NOMO-1 treated with dmso at 0.1 percent for 144 hours (cell line): ENCODE results near the gene STK11.
"Not testable (repeated sequence)": the region's sequence is repeated elsewhere in the genome, so short reads cannot be mapped to it uniquely, and the experiment has no call there.

Experiments
- DNase-seq: peaks from one replicate; lab custom pipeline; 2025; ENCODE audit not compliant: unreplicated experiment; lab: John Stamatoyannopoulos, UW

STK11 gene

DNA sequence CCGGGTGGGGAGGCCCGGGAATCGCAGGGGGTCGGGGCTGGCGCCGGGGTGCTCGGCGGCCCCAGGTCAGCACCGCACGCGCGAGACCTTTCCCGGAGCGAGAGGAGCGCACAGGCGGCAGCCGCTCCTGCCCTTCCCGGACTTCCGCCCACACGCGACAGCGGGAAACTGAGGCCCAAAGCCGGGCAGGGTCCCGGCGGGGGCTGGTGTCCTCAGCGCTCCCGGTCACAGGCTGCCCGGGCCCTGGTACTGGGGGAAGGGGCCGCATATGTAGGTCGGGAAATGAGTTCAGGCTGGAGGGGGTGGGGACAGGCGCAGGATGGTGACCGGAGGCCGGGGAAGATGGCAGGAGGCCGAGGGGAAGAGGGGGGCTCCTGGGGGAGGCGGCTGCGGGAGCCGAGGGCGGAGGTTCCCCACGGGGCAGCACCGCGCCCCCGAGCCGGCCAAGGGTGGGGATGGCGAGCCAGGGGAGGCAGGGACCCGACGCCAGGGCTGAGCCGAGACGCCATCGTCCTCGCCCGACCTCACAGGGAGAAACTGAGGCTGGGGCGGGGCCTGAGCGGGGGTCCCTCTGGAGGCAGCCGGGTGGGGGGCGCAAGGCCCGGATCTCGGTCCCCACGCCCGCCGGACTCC, 31.6 kb downstream of the STK11 start:
- no peak for DNase-seq

DNA sequence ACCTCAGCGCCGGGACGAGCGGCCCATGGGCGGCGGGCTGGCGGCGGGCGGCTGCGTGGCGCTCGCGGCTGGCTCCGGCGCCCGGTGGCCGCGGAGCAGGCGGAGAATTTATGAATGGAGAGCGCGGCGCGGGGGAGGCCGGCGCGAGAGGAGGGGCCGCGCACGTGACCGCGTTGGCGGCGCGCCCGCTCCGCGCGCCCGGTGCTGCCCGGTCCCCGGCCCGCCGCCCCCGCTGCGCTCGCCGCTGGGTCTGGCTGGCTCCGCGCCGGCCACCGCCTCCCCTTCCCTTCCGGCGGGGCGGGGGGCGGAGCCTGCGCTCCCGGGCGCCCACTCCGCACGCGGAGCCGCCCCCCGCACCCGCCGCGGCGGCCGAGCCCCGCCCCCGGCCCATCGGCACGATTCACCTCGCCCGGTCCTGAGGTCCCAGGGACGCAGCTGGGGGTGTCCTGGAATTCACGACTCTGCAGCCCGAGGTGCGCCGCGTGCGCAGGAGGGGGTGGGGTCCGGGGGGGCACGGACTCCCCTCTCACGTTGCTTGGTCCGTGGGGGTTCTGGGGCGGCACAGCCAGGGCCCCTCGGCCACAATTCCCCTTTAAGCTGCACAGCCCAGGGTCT, 32.3 kb downstream of the STK11 start, which contains the start of gene CBARP:
Gene CBARP (minus strand): TSS at position 252 of the 615 bp plus-strand sequence. CDS start 1,905 bp downstream, outside the sequence.
- DNase-seq = no peak

DNA sequence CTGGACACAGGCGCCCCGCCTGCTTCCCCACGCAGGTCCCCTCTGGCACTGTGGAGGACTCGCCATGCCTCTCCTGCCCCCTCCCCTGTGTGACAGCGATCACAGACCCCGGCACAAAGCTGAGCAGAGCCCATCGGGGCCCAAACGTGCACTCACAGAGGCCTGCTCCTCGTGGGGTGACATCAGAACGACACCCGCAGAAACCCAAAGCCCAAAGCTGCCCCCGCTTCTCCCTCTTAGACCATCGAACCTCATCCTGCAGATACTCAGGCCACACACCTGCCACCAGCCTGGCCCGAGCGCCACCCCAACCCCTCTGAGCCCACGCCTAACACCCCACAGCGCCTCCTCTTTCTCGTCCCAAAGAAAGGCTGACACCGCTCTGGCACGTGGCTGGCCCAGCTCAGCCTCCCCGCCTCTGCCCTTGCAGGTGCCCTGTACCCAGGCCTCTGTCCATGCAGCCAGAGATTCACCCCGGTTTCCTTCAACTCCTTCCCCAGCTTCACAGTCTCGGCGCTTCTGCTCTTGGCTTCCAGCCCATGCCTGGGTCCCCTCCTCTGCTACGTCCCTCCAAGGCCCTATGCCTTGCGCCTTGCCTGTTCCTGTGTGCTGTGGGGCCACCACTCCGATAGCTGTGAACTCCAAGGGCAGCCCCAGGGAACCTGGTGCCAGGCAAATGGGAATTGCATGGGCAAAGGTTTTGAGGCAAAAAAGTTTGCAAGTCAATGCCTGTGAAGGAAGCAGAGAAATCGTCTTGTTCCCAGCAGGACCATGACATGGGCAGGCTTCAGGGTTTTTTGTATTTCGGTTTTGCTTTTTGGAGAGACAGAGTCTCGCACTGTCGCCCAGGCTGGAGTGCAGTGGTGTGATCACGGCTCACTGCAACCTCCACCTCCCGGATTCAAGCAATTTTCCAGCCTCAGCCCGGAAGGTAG, 33.1 kb downstream of the STK11 start:
- no peak for DNase-seq

DNA sequence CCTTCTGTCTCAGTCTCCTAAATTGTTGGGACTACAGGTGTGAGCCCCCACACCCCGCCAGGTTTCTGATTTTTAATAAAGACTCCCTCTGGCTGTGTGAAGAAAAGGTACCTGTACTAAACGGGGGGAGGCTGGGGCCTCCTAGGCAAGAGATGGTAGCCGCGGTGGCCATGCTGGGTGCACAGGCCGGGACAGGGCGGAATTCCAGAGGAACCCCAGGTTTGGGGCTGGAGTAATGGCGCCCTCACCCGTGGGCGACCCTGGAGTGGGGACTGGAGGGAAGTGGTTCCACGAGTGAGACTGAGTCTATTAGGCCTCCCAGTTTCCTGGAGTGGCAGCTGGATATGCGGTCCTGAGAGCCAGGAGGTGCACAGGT, 33.8 kb downstream of the STK11 start:
- DNase-seq = no peak

DNA sequence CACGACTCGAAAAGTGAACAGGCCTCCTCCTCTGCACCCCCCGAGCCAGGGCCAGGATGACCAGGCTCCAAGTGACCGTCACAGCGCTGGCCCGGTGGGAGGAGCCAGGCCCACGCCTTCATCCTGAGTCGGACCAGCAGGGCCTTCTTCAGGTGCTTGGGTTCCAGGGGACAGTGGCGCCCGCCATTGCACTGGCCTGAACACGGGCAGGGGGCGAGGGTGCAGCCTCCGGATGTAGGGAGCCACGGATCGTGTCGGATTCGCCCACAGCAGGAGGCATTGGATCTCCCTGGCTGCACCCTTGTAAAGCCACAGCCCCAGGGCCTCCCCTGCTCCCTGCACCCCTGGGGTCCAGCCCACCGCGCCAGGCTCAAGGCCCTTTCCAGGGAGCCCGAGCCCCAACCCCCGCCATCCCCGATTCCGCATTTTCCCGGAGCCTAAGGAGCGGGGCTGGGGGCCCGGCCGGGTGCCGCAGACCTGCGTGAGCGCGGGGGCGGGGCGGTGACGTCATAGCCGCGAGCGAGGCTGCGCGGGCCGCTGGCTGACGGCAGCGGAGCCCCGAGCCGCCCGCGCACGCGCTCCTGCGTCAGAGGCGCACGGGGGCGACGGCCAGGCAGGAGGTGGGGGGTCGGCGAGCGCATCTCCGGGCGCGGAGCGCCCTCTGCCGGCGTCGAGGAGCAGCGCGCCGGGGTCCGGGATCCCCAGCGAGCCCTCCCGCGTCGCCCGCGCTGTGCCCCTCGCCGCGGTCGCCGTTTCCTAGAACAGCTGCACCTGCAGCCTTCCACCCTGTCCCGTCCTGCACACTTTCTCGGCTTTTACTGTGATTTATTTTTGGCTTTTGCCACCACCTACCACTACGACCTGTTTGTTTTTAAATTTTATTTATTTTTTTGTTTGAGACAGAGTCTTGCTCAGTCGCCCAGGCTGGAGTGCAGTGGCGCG, 34.5 kb downstream of the STK11 start:
- peak; percentile 69 for DNase-seq

DNA sequence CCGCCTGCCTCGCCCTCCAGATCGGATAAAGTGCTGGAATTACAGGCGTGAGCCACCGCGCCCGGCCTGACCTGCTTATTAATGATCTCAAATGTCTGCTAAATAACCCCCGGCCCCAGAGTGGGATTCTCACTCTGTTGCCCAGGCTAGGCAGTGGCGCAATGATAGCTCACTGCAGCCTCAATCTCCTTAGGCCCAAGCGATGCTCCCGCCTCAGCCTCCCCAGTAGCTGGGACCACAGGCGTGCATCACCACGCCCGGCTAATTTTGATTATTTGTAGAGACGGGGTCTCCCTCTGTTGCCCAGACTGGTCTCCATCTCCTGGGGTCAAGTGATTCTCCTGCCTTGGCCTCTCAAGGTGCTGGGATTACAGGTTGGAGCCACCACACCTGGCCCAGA, 35.3 kb downstream of the STK11 start:
- no peak for DNase-seq

DNA sequence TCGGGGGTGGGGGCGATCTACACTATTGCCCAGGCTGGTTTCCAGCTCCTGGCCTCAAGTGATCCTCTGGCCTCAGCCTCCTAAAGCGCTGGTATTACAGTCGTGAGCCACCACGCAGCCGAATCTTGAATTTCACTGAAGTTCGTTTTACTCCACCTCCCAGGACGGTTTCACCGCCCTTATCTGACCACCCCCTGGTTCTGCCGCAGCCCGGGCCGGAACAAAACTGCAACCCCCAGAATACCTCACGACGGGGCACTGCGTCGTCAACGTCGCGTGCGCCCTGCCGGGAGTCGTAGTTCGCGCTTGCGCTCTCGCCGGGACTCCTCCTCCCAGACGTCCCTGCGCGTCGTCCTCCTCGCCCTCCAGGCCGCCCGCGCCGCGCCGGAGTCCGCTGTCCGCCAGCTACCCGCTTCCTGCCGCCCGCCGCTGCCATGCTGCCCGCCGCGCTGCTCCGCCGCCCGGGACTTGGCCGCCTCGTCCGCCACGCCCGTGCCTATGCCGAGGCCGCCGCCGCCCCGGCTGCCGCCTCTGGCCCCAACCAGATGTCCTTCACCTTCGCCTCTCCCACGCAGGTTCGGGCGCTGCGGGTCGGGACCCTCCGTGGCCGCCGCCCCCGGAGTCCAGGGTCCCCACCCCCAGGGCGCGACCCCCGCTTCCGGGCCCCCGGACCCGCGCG, 36.0 kb downstream of the STK11 start, which contains the start of gene ATP5F1D:
Gene ATP5F1D (plus strand): TSS at position 335 of the 679 bp plus-strand sequence. CDS start 100 bp downstream, at position 435.
- DNase-seq = peak; percentile 91

DNA sequence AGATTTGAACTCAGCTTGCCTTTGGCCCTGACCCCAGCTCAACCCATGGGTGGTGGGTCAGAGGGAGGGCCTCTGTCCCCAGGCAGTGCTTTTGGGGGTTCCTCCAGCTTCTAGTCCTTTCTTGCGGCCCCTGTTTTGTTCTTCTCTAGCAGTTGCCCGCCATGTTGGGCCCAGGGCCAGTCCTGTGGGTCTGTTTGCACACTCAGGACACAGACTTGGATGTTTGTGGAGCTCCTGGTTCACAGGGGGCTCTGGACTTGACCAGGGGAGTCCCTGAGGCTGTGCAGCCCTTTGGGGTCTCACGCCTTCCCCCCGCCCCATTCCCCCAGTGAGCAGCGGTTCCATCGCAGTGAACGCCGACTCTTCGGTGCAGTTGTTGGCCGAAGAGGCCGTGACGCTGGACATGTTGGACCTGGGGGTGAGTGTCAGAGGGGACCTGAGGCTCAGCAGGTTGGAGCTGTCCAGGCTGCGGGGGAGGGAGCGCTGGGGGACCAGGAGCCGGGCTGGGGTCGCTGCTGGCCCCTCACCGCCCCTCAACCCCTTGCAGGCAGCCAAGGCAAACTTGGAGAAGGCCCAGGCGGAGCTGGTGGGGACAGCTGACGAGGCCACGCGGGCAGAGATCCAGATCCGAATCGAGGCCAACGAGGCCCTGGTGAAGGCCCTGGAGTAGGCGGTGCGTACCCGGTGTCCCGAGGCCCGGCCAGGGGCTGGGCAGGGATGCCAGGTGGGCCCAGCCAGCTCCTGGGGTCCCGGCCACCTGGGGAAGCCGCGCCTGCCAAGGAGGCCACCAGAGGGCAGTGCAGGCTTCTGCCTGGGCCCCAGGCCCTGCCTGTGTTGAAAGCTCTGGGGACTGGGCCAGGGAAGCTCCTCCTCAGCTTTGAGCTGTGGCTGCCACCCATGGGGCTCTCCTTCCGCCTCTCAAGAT, 38.5 kb downstream of the STK11 start:
- DNase-seq = peak; percentile 78

DNA sequence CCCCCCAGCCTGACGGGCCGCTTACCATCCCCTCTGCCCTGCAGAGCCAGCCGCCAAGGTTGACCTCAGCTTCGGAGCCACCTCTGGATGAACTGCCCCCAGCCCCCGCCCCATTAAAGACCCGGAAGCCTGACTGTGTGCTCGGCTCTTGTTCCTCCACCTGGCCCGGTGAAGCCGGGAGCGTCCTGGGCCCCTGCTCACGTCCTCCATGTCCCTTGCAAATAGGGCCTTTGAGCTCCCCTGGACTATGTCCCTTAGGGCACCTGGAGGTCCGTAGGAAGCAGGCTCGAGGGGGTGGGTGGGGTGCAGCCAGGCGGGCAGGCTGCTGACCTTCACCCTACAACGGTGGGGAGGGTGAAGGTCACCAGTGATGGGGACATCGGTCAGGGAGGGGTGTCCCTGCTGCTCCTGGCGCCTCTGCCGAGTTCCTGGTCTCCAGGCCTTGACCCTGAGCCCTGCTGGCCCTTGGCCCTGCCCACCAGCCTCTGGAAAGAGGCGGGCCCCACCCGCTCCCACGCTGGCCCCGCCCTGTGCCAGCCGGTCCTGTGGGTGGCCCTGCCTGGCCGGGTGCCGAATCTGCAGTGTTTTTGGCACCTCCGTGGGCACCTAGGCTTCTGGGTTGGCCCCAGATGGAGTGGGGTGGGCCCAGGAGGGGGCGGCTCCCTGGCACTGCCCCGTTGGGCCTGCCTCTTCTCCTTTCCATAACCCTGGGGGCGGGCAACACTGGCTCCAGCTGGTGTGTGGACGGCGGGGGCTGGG, 39.3 kb downstream of the STK11 start:
- DNase-seq = no peak

DNA sequence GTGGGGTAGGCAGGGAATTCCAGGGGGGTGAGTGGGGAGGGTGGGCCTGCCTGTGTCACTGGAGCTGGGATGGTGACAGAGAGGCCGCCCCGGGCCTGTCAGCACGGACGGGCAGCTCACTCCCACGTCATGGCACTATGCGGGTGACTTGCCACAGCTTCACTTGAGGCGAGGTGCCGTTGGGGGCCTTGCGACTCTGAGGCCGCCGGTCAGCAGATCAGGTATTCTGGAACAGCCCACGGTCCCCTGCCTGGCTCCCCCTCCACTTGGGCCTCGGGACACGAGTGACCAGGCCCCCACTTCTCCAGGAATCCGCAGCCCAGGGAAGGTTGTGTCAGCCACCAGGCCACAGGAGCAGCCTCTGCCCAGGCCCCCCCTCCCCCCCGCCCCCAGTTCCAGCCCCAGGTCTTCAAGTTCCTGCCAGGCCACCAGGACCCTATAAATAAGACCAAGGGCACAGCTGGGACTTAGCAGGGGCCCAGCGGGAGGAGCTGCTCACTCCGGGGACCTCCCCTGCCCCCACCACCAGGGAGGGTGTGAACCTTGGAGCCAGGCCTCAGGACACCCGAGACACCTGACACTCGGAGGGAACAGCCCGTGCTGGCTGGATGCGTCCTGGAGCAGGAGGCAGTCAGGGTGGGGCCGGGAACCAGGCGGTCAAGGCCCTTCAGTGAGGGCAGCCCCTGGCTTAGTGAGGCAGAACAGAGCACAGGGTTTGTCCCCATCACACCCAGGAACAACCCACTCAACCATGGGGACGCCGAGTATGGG, 40.1 kb downstream of the STK11 start:
- no peak for DNase-seq

DNA sequence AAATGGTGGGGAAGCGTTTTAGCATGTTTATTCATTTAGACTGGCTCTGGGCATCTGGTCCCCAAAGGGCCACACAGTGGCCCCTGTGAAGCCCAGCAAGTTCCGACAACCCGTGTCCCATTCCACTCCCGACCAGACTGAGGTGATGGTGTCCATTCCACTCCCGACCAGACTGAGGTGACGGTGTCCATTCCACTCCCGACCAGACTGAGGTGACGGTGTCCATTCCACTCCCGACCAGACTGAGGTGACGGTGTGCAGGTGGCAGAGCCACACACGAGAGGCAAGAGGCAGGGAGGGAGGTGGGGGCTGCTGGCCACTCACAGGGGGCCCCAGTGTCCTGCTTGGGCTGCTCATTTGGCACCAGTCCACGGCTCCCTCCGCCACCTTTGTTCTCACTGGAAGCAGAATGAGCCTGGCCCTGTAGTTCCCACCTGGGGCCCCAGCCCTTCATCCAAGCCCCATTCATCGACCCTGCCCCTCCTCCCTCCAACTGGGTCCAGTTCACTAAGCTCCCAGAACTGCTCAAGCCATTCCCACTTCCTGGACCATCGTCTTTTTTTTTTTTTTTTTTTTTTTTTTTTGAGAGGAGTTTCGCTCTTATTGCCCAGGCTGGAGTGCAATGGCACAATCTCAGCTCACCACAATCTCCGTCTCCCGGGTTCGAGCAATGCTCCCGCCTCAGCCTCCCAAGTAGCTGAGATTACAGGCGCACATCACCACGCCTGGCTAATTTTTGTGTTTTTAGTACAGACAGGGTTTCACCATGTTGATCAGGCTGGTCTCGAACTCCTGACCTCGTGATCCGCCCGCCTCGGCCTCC, 40.9 kb downstream of the STK11 start:
- DNase-seq = not testable (repeated sequence)

DNA sequence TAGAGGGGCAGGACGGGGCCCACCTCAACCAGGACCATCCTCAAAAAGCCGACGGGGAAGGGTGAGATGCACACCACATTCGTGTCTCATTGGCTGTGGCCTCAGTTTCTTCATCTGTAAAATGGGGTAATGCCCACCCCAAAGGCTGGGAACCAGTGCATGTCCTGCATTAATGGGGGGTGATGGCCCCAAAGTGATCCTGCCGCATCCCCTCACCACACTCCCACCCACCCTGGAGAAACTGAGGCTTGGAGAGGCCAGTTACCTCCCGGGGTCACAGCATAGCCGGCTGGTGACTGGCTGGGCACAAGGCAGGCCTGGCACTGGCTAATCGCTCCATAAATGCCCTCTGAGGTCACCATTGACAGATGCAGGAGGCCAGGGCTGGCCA, 42.2 kb downstream of the STK11 start:
- DNase-seq = no peak

DNA sequence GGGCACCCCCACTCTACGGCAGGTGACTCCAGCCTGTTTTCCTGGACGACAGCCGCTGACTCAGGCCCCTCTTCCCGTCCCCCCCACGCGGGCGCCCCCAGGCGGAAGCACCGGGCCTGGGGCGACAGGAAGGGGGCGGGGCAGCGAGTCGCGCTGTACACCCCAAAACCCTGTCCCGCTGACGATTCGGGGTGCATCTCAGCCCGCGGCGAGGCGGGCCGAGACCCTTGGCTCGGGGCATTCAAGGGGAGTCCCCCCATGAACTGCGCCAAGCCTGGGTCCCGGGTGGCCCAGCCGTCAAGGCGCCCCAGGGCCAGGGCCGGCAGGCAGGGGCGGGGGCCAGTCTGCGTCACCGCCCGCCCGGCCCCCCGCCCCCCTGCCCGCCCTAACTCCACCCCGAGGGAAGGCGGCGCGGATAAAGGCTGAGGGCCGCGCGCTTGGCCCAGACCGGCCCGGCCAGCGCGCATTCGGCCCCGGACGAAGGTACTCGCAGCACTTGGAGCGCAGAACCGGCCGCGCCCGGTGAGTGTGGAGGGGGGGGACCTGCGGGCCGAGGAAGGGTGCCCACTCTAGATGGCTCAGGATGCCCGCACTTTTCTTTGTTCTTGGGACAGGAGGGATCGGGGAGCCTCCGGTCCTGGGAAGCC, 42.7 kb downstream of the STK11 start, which contains the start of gene MIDN:
Gene MIDN (plus strand): TSS at position 445 of the 647 bp plus-strand sequence. CDS start 1,714 bp downstream, outside the sequence.
- DNase-seq = peak; percentile 68

DNA sequence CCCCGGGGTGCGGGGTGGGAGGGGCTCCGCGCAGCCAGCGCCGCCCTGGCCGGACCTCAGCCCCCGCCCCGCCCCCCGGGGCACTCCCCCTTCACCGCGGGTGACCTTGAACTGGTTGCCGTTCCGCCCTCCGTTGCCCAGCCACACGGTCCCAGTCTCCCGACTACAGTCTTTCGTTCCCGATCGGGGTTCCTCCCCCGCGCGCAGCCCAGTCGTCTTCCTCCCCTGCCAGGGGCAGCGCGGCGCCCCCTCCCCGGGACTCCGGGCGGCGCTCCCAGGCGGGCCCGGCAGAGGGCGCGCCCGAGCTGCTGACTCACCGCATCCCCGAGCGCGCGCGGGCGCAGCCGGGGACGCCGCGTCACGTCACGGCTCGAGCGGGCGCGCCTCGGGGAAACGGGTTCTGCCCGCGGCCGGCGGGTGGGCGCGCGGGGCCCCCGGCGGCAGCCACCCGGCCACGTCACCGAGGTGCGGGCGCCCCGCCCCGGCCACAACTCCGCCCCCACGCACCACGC, 43.3 kb downstream of the STK11 start:
- DNase-seq = peak; percentile 82

DNA sequence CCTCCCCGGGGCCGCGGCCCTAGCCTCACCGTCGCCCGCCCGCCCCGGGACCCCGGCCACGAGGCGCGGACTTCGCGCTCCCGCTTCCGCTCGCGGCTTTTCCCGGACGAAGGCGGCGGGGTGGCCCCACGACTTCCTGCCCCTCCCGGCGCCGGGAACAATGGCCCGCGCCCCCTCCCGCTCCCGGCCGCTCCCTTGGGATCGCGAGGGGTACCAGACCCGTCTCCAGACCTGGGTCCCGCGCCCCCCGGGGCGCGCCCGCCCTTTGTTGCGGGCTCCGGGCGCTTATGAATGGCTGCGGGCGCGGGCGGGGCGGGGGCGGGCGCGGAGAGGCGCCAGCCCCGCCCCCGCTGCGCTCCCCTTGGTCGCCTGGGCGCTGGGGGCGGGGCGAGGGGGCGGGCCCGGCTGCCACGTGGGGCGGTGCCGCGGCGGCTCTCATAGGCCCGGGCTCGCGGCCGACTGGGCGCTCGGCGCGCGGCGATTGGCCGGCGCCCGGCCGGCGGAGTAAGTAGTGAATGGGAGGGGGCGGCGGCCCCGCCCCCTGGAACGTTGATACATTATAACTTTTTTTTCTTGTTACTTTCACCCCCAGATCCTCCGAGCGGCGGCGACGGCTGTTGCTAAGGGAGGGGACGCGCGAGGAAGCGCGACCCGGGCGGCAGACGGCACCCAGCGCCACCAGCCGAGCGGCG, 43.9 kb downstream of the STK11 start:
- peak; percentile 88 for DNase-seq
